SK-N-SH (cell line): ENCODE measurements around the gene IFITM5. TPM values are rescaled to one million over a fixed set of nuclear protein-coding genes. Genes with fewer than 3 reads are reported as not detected.
"Not testable (repeated sequence)": the region's sequence is repeated elsewhere in the genome, so short reads cannot be mapped to it uniquely, and the experiment has no call there.

ENCODE experiments used
- CTCF ChIA-PET: fragments of 300-600, 350-600 bp; formaldehyde crosslinking; extraction: SDS; loops from one replicate; lab custom pipeline; 2021; lab: Yijun Ruan, JAX
- POLR2A ChIA-PET: fragments of 350-600 bp; sonication (Branson Sonifier 250); formaldehyde crosslinking; extraction: SDS; loops from one replicate; lab custom pipeline; 2020; ENCODE audit warnings: antibody characterized with exemption, inconsistent platforms; lab: Yijun Ruan, JAX
- DNase-seq: peaks from one replicate; pipeline ENCODE4 v3.0.0; 2012
- H2AFZ ChIP-seq: fragments of 200-600 bp; sonication (generic); 2 replicates; pipeline ENCODE4 v1.8.1; 2016; ENCODE audit warnings: antibody characterized with exemption, mild to moderate bottlenecking, low read depth
- H3F3A ChIP-seq: fragments of 200-600 bp; sonication (generic); replicated peaks from 2 replicates; pipeline ENCODE3; 2016; ENCODE audit warnings: antibody characterized with exemption, mild to moderate bottlenecking; ENCODE audit not compliant: insufficient read depth
- H3K27ac ChIP-seq, 2 experiments: fragments of 200-500 bp in 1 of 2; fragments of 200-600 bp in 1 of 2; sonication (Bioruptor generic) in 1 of 2; sonication (generic), shearing (Covaris generic) in 1 of 2; 2 replicates each; pipeline versions ENCODE4 v1.5.1 to v1.6.1; 2014 to 2016; ENCODE audit warnings: low read depth in 2 of 2, inconsistent platforms in 1 of 2, low read length in 1 of 2, mild to moderate bottlenecking in 1 of 2, mixed read lengths in 1 of 2
- H3K27me3 ChIP-seq: fragments of 200-600 bp; sonication (generic), shearing (Covaris generic); 2 replicates; pipeline ENCODE4 v1.6.1; 2016; ENCODE audit warnings: mixed run types; ENCODE audit not compliant: insufficient read depth
- H3K36me3 ChIP-seq, 2 experiments: fragments of 200-500 bp in 1 of 2; fragments of 200-600 bp in 1 of 2; sonication (Bioruptor generic) in 1 of 2; sonication (generic) in 1 of 2; replicated peaks in 1 of 2; 2 replicates each; pipeline versions ENCODE3 to v1.5.1; 2014 to 2016; ENCODE audit warnings: low read length in 1 of 2, mild to moderate bottlenecking in 1 of 2; ENCODE audit not compliant: insufficient read depth in 2 of 2, control insufficient read depth in 1 of 2
- H3K4me1 ChIP-seq, 2 experiments: fragments of 200-500 bp in 1 of 2; fragments of 200-600 bp in 1 of 2; sonication (Bioruptor generic) in 1 of 2; sonication (generic), shearing (Covaris generic) in 1 of 2; 2 replicates each; pipeline versions ENCODE4 v1.5.1 to v1.6.1; 2014 to 2016; ENCODE audit warnings: low read depth in 1 of 2, low read length in 1 of 2, mixed run types in 1 of 2; ENCODE audit not compliant: insufficient read depth in 2 of 2, control insufficient read depth in 1 of 2
- H3K4me2 ChIP-seq: fragments of 200-600 bp; sonication (generic), shearing (Covaris generic); 2 replicates; pipeline ENCODE4 v1.6.1; 2017; ENCODE audit warnings: mixed run types
- H3K4me3 ChIP-seq, 2 experiments: fragments of 200-500 bp in 1 of 2; fragments of 200-600 bp in 1 of 2; sonication (Bioruptor generic) in 1 of 2; sonication (generic), shearing (Covaris generic) in 1 of 2; 2 replicates each; pipeline versions ENCODE4 v1.5.1 to v1.8.1; 2014 to 2016; ENCODE audit warnings: low read depth in 2 of 2, inconsistent platforms in 1 of 2, low read length in 1 of 2, mild to moderate bottlenecking in 1 of 2, mixed read lengths in 1 of 2, moderate library complexity in 1 of 2
- H3K79me2 ChIP-seq: fragments of 200-600 bp; sonication (generic); 2 replicates; pipeline ENCODE4 v1.8.1; 2017; ENCODE audit warnings: mild to moderate bottlenecking; ENCODE audit not compliant: insufficient read depth
- H3K9ac ChIP-seq: fragments of 200-600 bp; sonication (generic); 2 replicates; pipeline ENCODE4 v1.6.1; 2017; ENCODE audit warnings: mixed run types
- H3K9me2 ChIP-seq: fragments of 200-600 bp; sonication (generic); 2 replicates; pipeline ENCODE4 v1.6.1; 2017; ENCODE audit warnings: mixed run types
- H3K9me3 ChIP-seq: fragments of 200-600 bp; sonication (generic); 2 replicates; pipeline ENCODE4 v1.6.1; 2017; ENCODE audit warnings: mixed run types, mild to moderate bottlenecking, moderate library complexity
- H4K20me1 ChIP-seq: fragments of 200-600 bp; sonication (generic); 2 replicates; pipeline ENCODE4 v1.6.1; 2017; ENCODE audit warnings: mild to moderate bottlenecking, mixed run types; ENCODE audit not compliant: insufficient read depth
- ELF1 ChIP-seq: IDR thresholded peaks from 2 replicates; pipeline ENCODE4 v1.4.0; 2012
- GABPA ChIP-seq: IDR thresholded peaks from 2 replicates; pipeline ENCODE4 v1.4.0; 2012; ENCODE audit warnings: low read depth, mild to moderate bottlenecking
- TAF1 ChIP-seq: IDR thresholded peaks from 2 replicates; pipeline ENCODE4 v1.6.1; 2012; ENCODE audit warnings: low read depth, mild to moderate bottlenecking, low read length, moderate library complexity, borderline replicate concordance
- TCF12 ChIP-seq: IDR thresholded peaks from 2 replicates; pipeline ENCODE4 v1.4.0; 2012
- WGBS: methylation state at CpG from one replicate; pipeline ENCODE4 v1.1.6; 2017; ENCODE audit warnings: low lambda C conversion rate; 5-methylcytosine and 5-hydroxymethylcytosine counted together
- polyA plus RNA-seq, 3 experiments: library from polyadenylated mRNA; depleted of rRNA; stranded (reverse); fragments of >200 nt; gene quantifications; 2 replicates each; pipeline ENCODE4 v1.2.3, GENCODE V29; 2012
- TF ChIP-seq, protein P1 (sequence below): IDR thresholded peaks from 2 replicates; pipeline ENCODE4; 2012
- TF ChIP-seq, protein P2 (sequence below): IDR thresholded peaks from 2 replicates; pipeline ENCODE4 v1.4.0; 2012; ENCODE audit warnings: low read depth

IFITM5 gene
- polyA plus RNA-seq, 1 of the 3 experiments (the other 2 are of a cell fraction): not detected

DNA sequence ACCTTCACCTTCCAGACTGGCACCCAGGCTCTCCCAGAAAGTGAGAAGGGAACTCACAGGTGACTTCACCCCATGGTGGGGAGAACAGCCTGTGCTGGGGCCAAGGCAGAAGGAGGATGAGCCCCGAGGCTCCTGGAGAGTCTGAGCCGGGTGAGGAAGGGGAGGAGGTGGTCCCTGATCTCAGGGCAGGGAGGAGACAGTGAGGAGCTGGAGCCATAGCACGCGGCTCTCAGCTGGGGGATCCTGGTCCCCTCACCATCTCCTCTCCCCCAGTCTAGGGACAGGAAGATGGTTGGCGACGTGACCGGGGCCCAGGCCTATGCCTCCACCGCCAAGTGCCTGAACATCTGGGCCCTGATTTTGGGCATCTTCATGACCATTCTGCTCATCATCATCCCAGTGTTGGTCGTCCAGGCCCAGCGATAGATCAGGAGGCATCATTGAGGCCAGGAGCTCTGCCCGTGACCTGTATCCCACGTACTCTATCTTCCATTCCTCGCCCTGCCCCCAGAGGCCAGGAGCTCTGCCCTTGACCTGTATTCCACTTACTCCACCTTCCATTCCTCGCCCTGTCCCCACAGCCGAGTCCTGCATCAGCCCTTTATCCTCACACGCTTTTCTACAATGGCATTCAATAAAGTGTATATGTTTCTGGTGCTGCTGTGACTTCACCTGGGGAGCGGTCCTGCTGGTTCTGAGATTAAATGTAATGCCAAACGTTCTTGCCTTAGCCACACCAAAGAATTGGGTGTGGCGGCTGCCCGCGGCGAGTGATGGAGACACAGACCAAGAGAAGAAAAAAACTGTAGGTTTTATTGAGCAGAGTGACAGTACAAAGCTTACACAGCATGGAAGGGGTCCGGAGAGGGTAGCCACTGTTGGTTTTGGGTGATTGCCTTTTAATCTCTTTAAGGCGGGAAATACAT is 9.7 kb upstream of the IFITM5 start:
- H4K20me1 ChIP-seq, H3K27me3 ChIP-seq, H3K9me2 ChIP-seq, H2AFZ ChIP-seq, DNase-seq, POLR2A ChIA-PET, H3K9me3 ChIP-seq, H3K36me3 ChIP-seq, H3K27ac ChIP-seq: not testable (repeated sequence)
- CTCF ChIA-PET: interaction anchor here (0.8 to 1.5 kb wide), 4 partner anchors 36 to 139 kb away, joined by 3 to 5 read pairs (median 3); no protein-coding TSS in a partner anchor
- H3K4me2 ChIP-seq: peak overlapping the region; percentile 74
- 0 out of 2 replicates have a peak overlapping the region, but pooled peaks have one; percentile 18 for H3K9ac ChIP-seq
- peaks cover 11% of the 10 kb centered on the region; the same call in 1 of the 2 replicates for H3K79me2 ChIP-seq
- WGBS: 89% methylated on average over 18 of the region's 24 CpGs
- H3K4me3 ChIP-seq: peak overlapping the region; percentile 27 to 50; a peak in 2 of 4 replicates
- peaks cover 13% of the 10 kb centered on the region for H3F3A ChIP-seq
- peaks cover 5 to 14% of the 10 kb centered on the region in 2 experiments; a peak in 2 of 4 replicates for H3K4me1 ChIP-seq

DNA sequence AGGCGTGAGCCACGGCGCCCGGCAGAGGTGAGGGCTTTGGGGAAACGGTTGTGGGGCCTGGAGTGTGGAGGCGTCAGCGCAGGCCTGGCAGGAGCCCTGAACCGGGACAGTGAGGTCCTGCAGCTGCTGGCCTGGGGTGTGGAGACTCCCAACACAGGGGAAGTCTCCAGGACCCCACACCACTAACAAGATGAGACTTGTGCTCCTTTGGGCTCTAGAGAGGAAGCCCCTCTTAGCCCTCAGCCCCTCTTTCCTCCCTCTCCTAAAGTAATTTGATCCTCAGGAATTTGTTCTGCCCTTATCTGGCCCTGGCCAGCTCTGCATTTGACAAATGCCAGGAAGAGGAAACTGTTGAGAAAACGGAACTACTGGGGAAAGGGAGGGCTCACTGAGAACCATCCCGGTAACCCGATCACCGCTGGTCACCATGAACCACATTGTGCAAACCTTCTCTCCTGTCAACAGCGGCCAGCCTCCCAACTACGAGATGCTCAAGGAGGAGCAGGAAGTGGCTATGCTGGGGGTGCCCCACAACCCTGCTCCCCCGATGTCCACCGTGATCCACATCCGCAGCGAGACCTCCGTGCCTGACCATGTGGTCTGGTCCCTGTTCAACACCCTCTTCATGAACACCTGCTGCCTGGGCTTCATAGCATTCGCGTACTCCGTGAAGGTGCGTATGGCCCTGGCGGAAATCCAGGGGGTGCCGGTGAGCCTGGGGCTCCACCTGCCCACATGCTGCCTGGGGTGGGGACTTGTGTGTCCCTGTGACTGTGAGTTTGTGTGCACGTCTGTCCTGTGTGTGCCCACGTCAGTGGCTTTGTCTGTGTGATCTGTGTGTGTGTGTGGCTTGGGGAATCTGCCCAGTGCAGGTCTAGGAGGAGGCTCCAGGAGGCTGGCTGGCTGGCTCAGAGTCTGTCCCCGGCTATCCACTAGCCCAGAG is 8.7 kb upstream of the IFITM5 start, which contains the start of gene IFITM2:
Gene IFITM2 (plus strand): TSS at position 51 of the 943 bp plus-strand sequence. CDS start 377 bp downstream, at position 428.
- POLR2A ChIA-PET, H3K4me1 ChIP-seq, H3K27me3 ChIP-seq, H4K20me1 ChIP-seq, H3K9ac ChIP-seq, H3K36me3 ChIP-seq, DNase-seq, H2AFZ ChIP-seq, H3K9me3 ChIP-seq, H3K9me2 ChIP-seq: not testable (repeated sequence)
- Histone ChIP-seq H3K4me2 (peak within 1 kb of the TSS; percentile 28; the same call in 1 of the 2 replicates), H3K79me2 (peaks cover 11% of the 10 kb centered on the region; the same call in 1 of the 2 replicates), H3K4me3 (peak within 1 kb of the TSS in 1 of 2 experiments; percentile 45; a peak in 2 of 4 replicates), H3F3A (peaks cover 13% of the 10 kb centered on the region), H3K27ac (peak within 1 kb of the TSS in 1 of 2 experiments; percentile 34; a peak in 1 of 4 replicates)
- CTCF ChIA-PET: interaction anchor here (1.4 to 1.8 kb wide), 3 partner anchors 18 to 140 kb away, joined by 3 to 5 read pairs (median 3); no protein-coding TSS in a partner anchor
- TF ChIP-seq, protein P1, sequence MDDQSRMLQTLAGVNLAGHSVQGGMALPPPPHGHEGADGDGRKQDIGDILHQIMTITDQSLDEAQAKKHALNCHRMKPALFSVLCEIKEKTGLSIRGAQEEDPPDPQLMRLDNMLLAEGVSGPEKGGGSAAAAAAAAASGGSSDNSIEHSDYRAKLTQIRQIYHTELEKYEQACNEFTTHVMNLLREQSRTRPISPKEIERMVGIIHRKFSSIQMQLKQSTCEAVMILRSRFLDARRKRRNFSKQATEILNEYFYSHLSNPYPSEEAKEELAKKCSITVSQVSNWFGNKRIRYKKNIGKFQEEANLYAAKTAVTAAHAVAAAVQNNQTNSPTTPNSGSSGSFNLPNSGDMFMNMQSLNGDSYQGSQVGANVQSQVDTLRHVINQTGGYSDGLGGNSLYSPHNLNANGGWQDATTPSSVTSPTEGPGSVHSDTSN: 0 out of 2 replicates have a peak, but pooled peaks have one; percentile 17
- TF ChIP-seq, protein P2, sequence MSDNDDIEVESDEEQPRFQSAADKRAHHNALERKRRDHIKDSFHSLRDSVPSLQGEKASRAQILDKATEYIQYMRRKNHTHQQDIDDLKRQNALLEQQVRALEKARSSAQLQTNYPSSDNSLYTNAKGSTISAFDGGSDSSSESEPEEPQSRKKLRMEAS: peak; percentile 15; the same call in 1 of the 2 replicates
- TF ChIP-seq ELF1 (0 out of 2 replicates have a peak, but pooled peaks have one; percentile 23), TCF12 (peak; percentile 47; the same call in 1 of the 2 replicates), GABPA (peak; percentile 61), TAF1 (0 out of 2 replicates have a peak, but pooled peaks have one; percentile 16)
- WGBS: 36% methylated on average over 6 of the region's 28 CpGs
